K562 (cell line): ENCODE data around the gene ATG4D. TPM values are rescaled to one million over a fixed set of nuclear protein-coding genes. Genes with fewer than 3 reads are reported as not detected.

ENCODE experiments used
- ATAC-seq: fragments of 200-7000 bp; cut with Tn5 transposase; 3 replicates; pipeline ENCODE4 v1.9.1; 2020; ENCODE audit warnings: moderate library complexity
- BruUV-seq: library from RNA; stranded (reverse); fragments of 400-500 nt; replicated peaks from 2 replicates; lab custom pipeline; 2021; lab: Mats Ljungman, UMichigan
- CTCF ChIA-PET: fragments of 300-600 bp; formaldehyde crosslinking; extraction: SDS; loops from one replicate; lab custom pipeline; 2021; ENCODE audit warnings: low intra/inter-chr PET ratio; lab: Yijun Ruan, JAX
- POLR2A ChIA-PET: fragments of 300-600, 350-650 bp; sonication (Branson Sonifier 250); formaldehyde crosslinking; extraction: SDS; loops from one replicate; lab custom pipeline; 2021; ENCODE audit warnings: antibody characterized with exemption, inconsistent platforms; lab: Yijun Ruan, JAX
- DNase-seq, 4 experiments: peaks; one replicate each; pipeline versions ENCODE4 v3.0.0 to v3.0.0-alpha.2; 2011 to 2018; ENCODE audit warnings: low spot score in 3 of 4, mixed read lengths in 3 of 4; ENCODE audit errors: extremely low read depth in 1 of 4
- FAIRE-seq: peaks from 2 replicates; lab custom pipeline; 2011; peaks lifted over from hg19 to GRCh38; lab: Jason Lieb, UNC
- H2AFZ ChIP-seq: 2 replicates; pipeline ENCODE4 v1.6.0; 2011; ENCODE audit warnings: low read depth, low read length, control low read depth, inconsistent platforms
- H3K27ac ChIP-seq: fragments of 200-600 bp; 3 replicates; pipeline ENCODE4 v1.8.0; 2011; ENCODE audit warnings: low read depth, mild to moderate bottlenecking, control low read depth, inconsistent platforms, low read length, moderate library complexity, mixed read lengths; ENCODE audit errors: extremely low read depth
- H3K27me3 ChIP-seq, 2 experiments: fragments of 300-600 bp in 1 of 2; 2 replicates in 1 of 2; 3 replicates in 1 of 2; pipeline versions ENCODE4 v1.6.0 to v1.8.0; 2011; ENCODE audit warnings: inconsistent platforms in 2 of 2, low read length in 2 of 2, mild to moderate bottlenecking in 1 of 2, mixed read lengths in 1 of 2, moderate library complexity in 1 of 2; ENCODE audit not compliant: control insufficient read depth in 2 of 2, insufficient read depth in 2 of 2
- H3K36me3 ChIP-seq: fragments of 300-600 bp; 3 replicates; pipeline ENCODE4 v1.8.0; 2011; ENCODE audit warnings: mild to moderate bottlenecking, low read length, inconsistent platforms; ENCODE audit not compliant: control insufficient read depth, insufficient read depth
- H3K4me1 ChIP-seq, 2 experiments: fragments of 200-600 bp in 1 of 2; replicated peaks in 1 of 2; 2 replicates in 1 of 2; 3 replicates in 1 of 2; pipeline versions ENCODE4 v1.5.1 to v1.8.0; 2011; ENCODE audit warnings: inconsistent platforms in 2 of 2, low read length in 2 of 2, mild to moderate bottlenecking in 1 of 2, mixed read lengths in 1 of 2, moderate library complexity in 1 of 2; ENCODE audit not compliant: control insufficient read depth in 2 of 2, insufficient read depth in 2 of 2
- H3K4me2 ChIP-seq: 2 replicates; pipeline ENCODE4 v1.6.1; 2011; ENCODE audit warnings: low read length, control low read depth, inconsistent platforms, mixed read lengths; ENCODE audit not compliant: insufficient read depth
- H3K4me3 ChIP-seq: fragments of 200-600 bp; sonication (generic), shearing (Covaris generic); 2 replicates; pipeline ENCODE4 v1.5.1; 2016; ENCODE audit warnings: control low read depth, inconsistent platforms
- H3K79me2 ChIP-seq: fragments of 200-600 bp; 3 replicates; pipeline ENCODE4 v1.8.0; 2011; ENCODE audit warnings: low read length, inconsistent platforms; ENCODE audit not compliant: control insufficient read depth, insufficient read depth
- H3K9ac ChIP-seq, 2 experiments: 2 replicates each; pipeline versions ENCODE4 v1.6.0 to v1.6.1; 2011; ENCODE audit warnings: low read depth in 2 of 2, low read length in 2 of 2, control low read depth in 1 of 2, inconsistent platforms in 1 of 2, mild to moderate bottlenecking in 1 of 2, mixed read lengths in 1 of 2; ENCODE audit not compliant: insufficient read depth in 1 of 2
- H3K9me1 ChIP-seq: one replicate; pipeline ENCODE4 v1.6.0; 2011; ENCODE audit warnings: inconsistent platforms, mild to moderate bottlenecking, low read length, moderate library complexity; ENCODE audit not compliant: control insufficient read depth, insufficient read depth
- H3K9me3 ChIP-seq: replicated peaks from 2 replicates; pipeline ENCODE4 v1.5.1; 2011; ENCODE audit warnings: low read depth, low read length, inconsistent platforms; ENCODE audit not compliant: control insufficient read depth, insufficient read depth
- H4K20me1 ChIP-seq: replicated peaks from 2 replicates; pipeline ENCODE4 v1.6.1; 2011; ENCODE audit warnings: low read length, inconsistent platforms, mixed read lengths; ENCODE audit not compliant: control insufficient read depth, insufficient read depth
- ARHGAP35 ChIP-seq: fragments of 450-650 bp; IDR thresholded peaks from 2 replicates; pipeline ENCODE4 v1.6.1; 2018; ENCODE audit not compliant: partially characterized antibody
- C11orf30 ChIP-seq: fragments of 450-650 bp; IDR thresholded peaks from 2 replicates; pipeline ENCODE4 v1.6.1; 2016; ENCODE audit warnings: low read depth, mild to moderate bottlenecking
- HNRNPUL1 ChIP-seq: fragments of 200-400 bp; formaldehyde crosslinking; IDR thresholded peaks from 2 replicates; pipeline ENCODE4 v1.6.1; 2017; ENCODE audit warnings: low read length
- MCM2 ChIP-seq: fragments of 450-650 bp; IDR thresholded peaks from 2 replicates; pipeline ENCODE4 v1.6.1; 2017; ENCODE audit warnings: low read depth, mild to moderate bottlenecking
- MEF2A ChIP-seq: IDR thresholded peaks from 2 replicates; pipeline ENCODE4 v1.6.1; 2011; ENCODE audit warnings: low read depth, mild to moderate bottlenecking, low read length, moderate library complexity; ENCODE audit not compliant: control insufficient read depth
- NFIX ChIP-seq: fragments of 250-450 bp; sonication (Bioruptor Pico); IDR thresholded peaks from 2 replicates; pipeline ENCODE4 v1.4.0; 2020; ENCODE audit warnings: low read depth, mild to moderate bottlenecking, moderate library complexity
- TCF7L2 ChIP-seq: fragments of 150-350 bp; IDR thresholded peaks from 2 replicates; pipeline ENCODE4 v1.6.1; 2016; ENCODE audit warnings: low read depth, mild to moderate bottlenecking, low read length, moderate library complexity
- ZNF79 ChIP-seq: fragments of 250-450 bp; sonication (Bioruptor Pico); IDR thresholded peaks from 2 replicates; pipeline ENCODE4 v1.4.0; 2020; ENCODE audit warnings: low read depth, mild to moderate bottlenecking, moderate library complexity
- WGBS: fragments of 100-300 bp; shearing (Covaris generic); methylation state at CpG from one replicate; pipeline ENCODE4 v1.1.6; 2016; ENCODE audit warnings: low coverage, mixed read lengths; ENCODE audit not compliant: insufficient coverage; ENCODE audit errors: missing lambda C conversion rate; 5-methylcytosine and 5-hydroxymethylcytosine counted together
- in situ Hi-C: fragments of 300-500 bp; cut with MboI; formaldehyde crosslinking; loops from 4 replicates; pipeline ENCODE4 v1.15.0; 2018; ENCODE audit warnings: inconsistent platforms, mixed read lengths
- intact Hi-C: fragments of 100-400 bp; cut with micrococcal nuclease; formaldehyde crosslinking; loops from 2 replicates; pipeline ENCODE4 v1.14.2; 2022
- polyA plus RNA-seq, 8 experiments: library from polyadenylated mRNA; depleted of rRNA in 4 of 8; stranded (reverse) in 5 of 8; unstranded in 3 of 8; fragments of >200 nt; fragmentation: Nextera tagmentation in 2 of 8; fragmentation: Illumina TruSeq in 1 of 8; extraction: Ambion mirVana in 2 of 8; extraction: Trizol in 1 of 8; gene quantifications; 2 replicates each; pipeline versions ENCODE4 v1.2.1 to v1.2.3, GENCODE V29; 2011 to 2014; ENCODE audit warnings: inconsistent platforms in 1 of 8, missing spikeins in 1 of 8
- total RNA-seq, 7 experiments: library from RNA; depleted of rRNA in 6 of 7; stranded (reverse); fragments of >200 nt in 6 of 7; fragmentation: Illumina TruSeq in 2 of 7; extraction: Trizol in 2 of 7; gene quantifications; 2 replicates each; pipeline versions ENCODE4 v1.2.1 to v1.2.3, GENCODE V29; 2011 to 2021; ENCODE audit warnings: low replicate concordance in 1 of 7
- TF ChIP-seq, protein P1 (sequence below): IDR thresholded peaks from 2 replicates; pipeline ENCODE4 v1.6.1; 2016; ENCODE audit warnings: missing genetic modification characterization, missing compliant biosample characterization
- TF ChIP-seq, protein P2 (sequence below): fragments of 250-450 bp; sonication (Bioruptor Pico); IDR thresholded peaks from 2 replicates; pipeline ENCODE4 v1.8.0; 2021; ENCODE audit warnings: moderate library complexity, mild to moderate bottlenecking, inconsistent platforms
- TF ChIP-seq, protein P3 (sequence below): fragments of 450-650 bp; IDR thresholded peaks from one replicate; pipeline ENCODE4 v1.6.1; 2018; ENCODE audit warnings: mild to moderate bottlenecking, moderate library complexity; ENCODE audit not compliant: partially characterized antibody
- TF ChIP-seq, protein P4 (sequence below): fragments of 200-400 bp; formaldehyde crosslinking; IDR thresholded peaks from 2 replicates; pipeline ENCODE4 v1.6.1; 2017; ENCODE audit warnings: mild to moderate bottlenecking, low read depth, low read length, moderate library complexity

The ATG4D gene
- total and polyA plus RNA-seq, 9 of the 15 experiments (the other 6 are each of a cell fraction or from before 2014, with no cell fraction given), result 0.51 to 66.1 (median 22.9) TPM

DNA sequence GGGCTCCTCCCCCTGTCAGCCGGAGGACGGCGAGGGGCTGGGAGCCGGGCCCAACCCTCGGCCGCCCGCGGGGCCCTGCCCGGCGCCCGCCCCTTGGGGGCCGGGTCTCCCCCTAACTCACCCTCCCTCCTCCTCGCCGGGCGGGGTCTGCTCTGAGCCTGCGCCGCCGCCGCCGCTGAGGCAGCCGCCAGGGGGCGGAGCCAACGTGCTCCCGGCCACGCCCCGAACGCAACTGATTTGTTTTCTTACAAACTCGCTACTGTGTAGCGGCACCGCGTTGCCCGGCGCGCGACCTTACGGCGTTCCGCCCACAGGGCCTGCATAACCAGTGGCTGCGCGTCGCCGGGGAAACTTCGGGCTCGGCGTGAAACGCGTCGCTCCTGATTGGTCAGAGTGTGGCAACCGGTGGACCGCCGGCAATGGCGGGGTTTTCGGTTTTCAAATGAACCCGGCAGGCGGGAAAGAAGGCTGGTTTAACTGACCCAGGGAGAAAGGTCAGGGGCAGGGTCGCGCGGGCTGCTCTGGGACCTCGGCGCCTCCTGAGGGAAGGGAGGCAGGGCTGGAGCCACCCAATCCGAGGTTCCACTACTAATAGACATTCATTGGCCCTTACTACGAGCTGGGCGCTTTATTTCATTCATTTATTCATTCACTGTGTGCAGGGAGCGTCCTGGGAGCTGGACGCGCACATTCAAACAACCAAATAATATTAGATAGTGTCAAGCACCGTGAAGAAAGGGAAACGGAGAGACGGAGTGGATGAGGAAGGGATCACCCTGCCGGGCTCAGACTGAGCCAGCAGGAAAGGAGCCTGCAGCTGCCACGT is 25.3 kb downstream of the ATG4D start, which contains the start of gene CDKN2D:
Gene CDKN2D (minus strand): TSS at position 154 of the 826 bp plus-strand sequence. CDS start 326 bp downstream, outside the sequence.
- DNase-seq (peak; percentile 90 to 100 (median 91)), FAIRE-seq (peak; percentile 95), ATAC-seq (peak; percentile 90)
- Histone ChIP-seq H4K20me1 (no peaks in the 10 kb centered on the region), H3K27me3 (no peaks in the 10 kb centered on the region), H3K4me1 (peaks cover 31 to 53% of the 10 kb centered on the region in 2 experiments), H3K27ac (peak within 1 kb of the TSS; percentile 95), H2AFZ (peak within 1 kb of the TSS; percentile 89), H3K9ac (peak within 1 kb of the TSS; percentile 88 to 92), H3K9me3 (no peaks in the 10 kb centered on the region), H3K79me2 (peaks cover 25% of the 10 kb centered on the region), H3K4me3 (peak within 1 kb of the TSS; percentile 79), H3K9me1 (no peaks in the 10 kb centered on the region), H3K36me3 (peaks cover 6% of the 10 kb centered on the region; the same call in 2 of the 3 replicates), H3K4me2 (peak within 1 kb of the TSS; percentile 94)
- CTCF ChIA-PET, result no interaction called here
- TSS peak; percentile 97 for BruUV-seq
- in situ Hi-C loops (no loop called here), intact Hi-C loops (loop anchor here (5.0 kb wide), 2 partner anchors 83 to 92 kb away; partner anchors contain the start of gene ILF3)
- POLR2A ChIA-PET, result interaction anchor here (0.7 to 1.4 kb wide), 12 partner anchors 10 to 165 kb away, joined by 3 to 9 read pairs (median 4); no protein-coding TSS in a partner anchor
- 1% methylated on average over 56 of the region's 71 CpGs for WGBS
- TF ChIP-seq NFIX (CRISPR knock-in tag) (no peak), HNRNPUL1 (no peak), TCF7L2 (no peak), MEF2A (no peak), C11orf30 (peak; percentile 58; the same call in 1 of the 2 replicates), ZNF79 (CRISPR knock-in tag) (no peak), ARHGAP35 (no peak), MCM2 (no peak)
- TF ChIP-seq, protein P1, sequence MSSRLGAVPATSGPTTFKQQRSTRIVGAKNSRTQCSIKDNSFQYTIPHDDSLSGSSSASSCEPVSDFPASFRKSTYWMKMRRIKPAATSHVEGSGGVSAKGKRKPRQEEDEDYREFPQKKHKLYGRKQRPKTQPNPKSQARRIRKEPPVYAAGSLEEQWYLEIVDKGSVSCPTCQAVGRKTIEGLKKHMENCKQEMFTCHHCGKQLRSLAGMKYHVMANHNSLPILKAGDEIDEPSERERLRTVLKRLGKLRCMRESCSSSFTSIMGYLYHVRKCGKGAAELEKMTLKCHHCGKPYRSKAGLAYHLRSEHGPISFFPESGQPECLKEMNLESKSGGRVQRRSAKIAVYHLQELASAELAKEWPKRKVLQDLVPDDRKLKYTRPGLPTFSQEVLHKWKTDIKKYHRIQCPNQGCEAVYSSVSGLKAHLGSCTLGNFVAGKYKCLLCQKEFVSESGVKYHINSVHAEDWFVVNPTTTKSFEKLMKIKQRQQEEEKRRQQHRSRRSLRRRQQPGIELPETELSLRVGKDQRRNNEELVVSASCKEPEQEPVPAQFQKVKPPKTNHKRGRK, result no peak
- TF ChIP-seq, protein P2, sequence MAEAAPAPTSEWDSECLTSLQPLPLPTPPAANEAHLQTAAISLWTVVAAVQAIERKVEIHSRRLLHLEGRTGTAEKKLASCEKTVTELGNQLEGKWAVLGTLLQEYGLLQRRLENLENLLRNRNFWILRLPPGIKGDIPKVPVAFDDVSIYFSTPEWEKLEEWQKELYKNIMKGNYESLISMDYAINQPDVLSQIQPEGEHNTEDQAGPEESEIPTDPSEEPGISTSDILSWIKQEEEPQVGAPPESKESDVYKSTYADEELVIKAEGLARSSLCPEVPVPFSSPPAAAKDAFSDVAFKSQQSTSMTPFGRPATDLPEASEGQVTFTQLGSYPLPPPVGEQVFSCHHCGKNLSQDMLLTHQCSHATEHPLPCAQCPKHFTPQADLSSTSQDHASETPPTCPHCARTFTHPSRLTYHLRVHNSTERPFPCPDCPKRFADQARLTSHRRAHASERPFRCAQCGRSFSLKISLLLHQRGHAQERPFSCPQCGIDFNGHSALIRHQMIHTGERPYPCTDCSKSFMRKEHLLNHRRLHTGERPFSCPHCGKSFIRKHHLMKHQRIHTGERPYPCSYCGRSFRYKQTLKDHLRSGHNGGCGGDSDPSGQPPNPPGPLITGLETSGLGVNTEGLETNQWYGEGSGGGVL (CRISPR knock-in tag), result no peak
- TF ChIP-seq, protein P3, sequence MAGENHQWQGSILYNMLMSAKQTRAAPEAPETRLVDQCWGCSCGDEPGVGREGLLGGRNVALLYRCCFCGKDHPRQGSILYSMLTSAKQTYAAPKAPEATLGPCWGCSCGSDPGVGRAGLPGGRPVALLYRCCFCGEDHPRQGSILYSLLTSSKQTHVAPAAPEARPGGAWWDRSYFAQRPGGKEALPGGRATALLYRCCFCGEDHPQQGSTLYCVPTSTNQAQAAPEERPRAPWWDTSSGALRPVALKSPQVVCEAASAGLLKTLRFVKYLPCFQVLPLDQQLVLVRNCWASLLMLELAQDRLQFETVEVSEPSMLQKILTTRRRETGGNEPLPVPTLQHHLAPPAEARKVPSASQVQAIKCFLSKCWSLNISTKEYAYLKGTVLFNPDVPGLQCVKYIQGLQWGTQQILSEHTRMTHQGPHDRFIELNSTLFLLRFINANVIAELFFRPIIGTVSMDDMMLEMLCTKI, result no peak
- TF ChIP-seq, protein P4, sequence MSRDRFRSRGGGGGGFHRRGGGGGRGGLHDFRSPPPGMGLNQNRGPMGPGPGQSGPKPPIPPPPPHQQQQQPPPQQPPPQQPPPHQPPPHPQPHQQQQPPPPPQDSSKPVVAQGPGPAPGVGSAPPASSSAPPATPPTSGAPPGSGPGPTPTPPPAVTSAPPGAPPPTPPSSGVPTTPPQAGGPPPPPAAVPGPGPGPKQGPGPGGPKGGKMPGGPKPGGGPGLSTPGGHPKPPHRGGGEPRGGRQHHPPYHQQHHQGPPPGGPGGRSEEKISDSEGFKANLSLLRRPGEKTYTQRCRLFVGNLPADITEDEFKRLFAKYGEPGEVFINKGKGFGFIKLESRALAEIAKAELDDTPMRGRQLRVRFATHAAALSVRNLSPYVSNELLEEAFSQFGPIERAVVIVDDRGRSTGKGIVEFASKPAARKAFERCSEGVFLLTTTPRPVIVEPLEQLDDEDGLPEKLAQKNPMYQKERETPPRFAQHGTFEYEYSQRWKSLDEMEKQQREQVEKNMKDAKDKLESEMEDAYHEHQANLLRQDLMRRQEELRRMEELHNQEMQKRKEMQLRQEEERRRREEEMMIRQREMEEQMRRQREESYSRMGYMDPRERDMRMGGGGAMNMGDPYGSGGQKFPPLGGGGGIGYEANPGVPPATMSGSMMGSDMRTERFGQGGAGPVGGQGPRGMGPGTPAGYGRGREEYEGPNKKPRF, result no peak
